Central memory CD4-positive, alpha-beta T cell (primary cell): ENCODE data around the gene RASL11B.

Source experiments
- DNase-seq: peaks from one replicate; pipeline ENCODE4 v3.0.0; 2022

The RASL11B gene

GRCh38 chr4:52915730-52916300, 53.7 kb downstream of the RASL11B start:
- DNase-seq: no peak
